ENCODE measurements around the gene TPRG1. TPM values are rescaled to one million over a fixed set of nuclear protein-coding genes. Genes with fewer than 3 reads are reported as not detected.

The TPRG1 gene
- total RNA-seq, 2 donors from 2014 or later = 6.0 to 14.7 TPM

- Mint-ChIP-seq H3K27ac (no peak overlapping the region), H3K4me1 (peaks cover 12% of the 10 kb centered on the region), H3K4me3 (no peak overlapping the region), H3K27me3 (no peaks in the 10 kb centered on the region), H3K9me3 (peaks cover 4% of the 10 kb centered on the region), H3K36me3 (ENCODE audit: low read depth) (no peaks in the 10 kb centered on the region)
- ATAC-seq (replicated peaks) = no peak
Measured at GRCh38 chr3:189294649-189295048, 122.9 kb downstream of the TPRG1 start.

- Mint-ChIP-seq H3K27ac (no peak overlapping the region), H3K36me3 (ENCODE audit: low read depth) (no peaks in the 10 kb centered on the region), H3K27me3 (no peaks in the 10 kb centered on the region), H3K9me3 (peaks cover 4% of the 10 kb centered on the region), H3K4me1 (peaks cover 11% of the 10 kb centered on the region), H3K4me3 (no peak overlapping the region)
- no peak for ATAC-seq (replicated peaks)
Measured at GRCh38 chr3:189295089-189295488, 123.3 kb downstream of the TPRG1 start.

GRCh38 chr3:189297932-189298331 lies 126.2 kb downstream of the TPRG1 start:
- ATAC-seq (replicated peaks) = no peak
- peaks cover 6% of the 10 kb centered on the region for H3K9me3 Mint-ChIP-seq
- no peaks in the 10 kb centered on the region for H3K27me3 Mint-ChIP-seq
- H3K4me1 Mint-ChIP-seq = peaks cover 12% of the 10 kb centered on the region
- H3K27ac Mint-ChIP-seq = no peak overlapping the region
- H3K36me3 Mint-ChIP-seq (ENCODE audit: low read depth) = no peaks in the 10 kb centered on the region
- H3K4me3 Mint-ChIP-seq = no peak overlapping the region

- Mint-ChIP-seq H3K4me3 (no peak overlapping the region), H3K4me1 (peaks cover 12% of the 10 kb centered on the region), H3K36me3 (ENCODE audit: low read depth) (no peaks in the 10 kb centered on the region), H3K27ac (peak overlapping the region; percentile 21), H3K9me3 (peaks cover 7% of the 10 kb centered on the region), H3K27me3 (no peaks in the 10 kb centered on the region)
- ATAC-seq (replicated peaks) = peak; percentile 97
Measured at GRCh38 chr3:189298469-189299375, 127.0 kb downstream of the TPRG1 start.

- no peaks in the 10 kb centered on the region for H3K27me3 Mint-ChIP-seq
- no peak for ATAC-seq (replicated peaks)
- H3K9me3 Mint-ChIP-seq = peaks cover 10% of the 10 kb centered on the region
- H3K4me3 Mint-ChIP-seq = no peak overlapping the region
- peaks cover 21% of the 10 kb centered on the region for H3K4me1 Mint-ChIP-seq
- H3K27ac Mint-ChIP-seq = no peak overlapping the region
- H3K36me3 Mint-ChIP-seq (ENCODE audit: low read depth) = no peaks in the 10 kb centered on the region
Measured at GRCh38 chr3:189300345-189300744, 128.6 kb downstream of the TPRG1 start.

GRCh38 chr3:189301479-189301878 lies 129.7 kb downstream of the TPRG1 start:
- Mint-ChIP-seq H3K9me3 (peaks cover 10% of the 10 kb centered on the region), H3K27me3 (no peaks in the 10 kb centered on the region), H3K4me3 (no peak overlapping the region), H3K4me1 (peaks cover 22% of the 10 kb centered on the region), H3K36me3 (ENCODE audit: low read depth) (no peaks in the 10 kb centered on the region), H3K27ac (peak overlapping the region; percentile 32)
- ATAC-seq (replicated peaks) = no peak

- Mint-ChIP-seq H3K4me1 (peaks cover 23% of the 10 kb centered on the region), H3K27me3 (no peaks in the 10 kb centered on the region), H3K4me3 (no peak overlapping the region), H3K36me3 (ENCODE audit: low read depth) (no peaks in the 10 kb centered on the region), H3K9me3 (peaks cover 10% of the 10 kb centered on the region), H3K27ac (peak overlapping the region; percentile 80)
- ATAC-seq (replicated peaks) = no peak
Measured at GRCh38 chr3:189303584-189303983, 131.8 kb downstream of the TPRG1 start.

GRCh38 chr3:189304465-189305351 lies 132.9 kb downstream of the TPRG1 start:
- H3K36me3 Mint-ChIP-seq (ENCODE audit: low read depth) = peaks cover under 1% of the 10 kb centered on the region
- peaks cover 10% of the 10 kb centered on the region for H3K9me3 Mint-ChIP-seq
- peak overlapping the region; percentile 80 for H3K27ac Mint-ChIP-seq
- no peaks in the 10 kb centered on the region for H3K27me3 Mint-ChIP-seq
- peak; percentile 46 for ATAC-seq (replicated peaks)
- H3K4me1 Mint-ChIP-seq = peaks cover 19% of the 10 kb centered on the region
- H3K4me3 Mint-ChIP-seq = peak overlapping the region; percentile 25

- peaks cover 6% of the 10 kb centered on the region for H3K36me3 Mint-ChIP-seq (ENCODE audit: low read depth)
- H3K27me3 Mint-ChIP-seq = no peaks in the 10 kb centered on the region
- peak overlapping the region; percentile 25 for H3K4me3 Mint-ChIP-seq
- H3K9me3 Mint-ChIP-seq = peaks cover 10% of the 10 kb centered on the region
- ATAC-seq (replicated peaks) = peak; percentile 77
- peaks cover 19% of the 10 kb centered on the region for H3K4me1 Mint-ChIP-seq
- peak overlapping the region; percentile 80 for H3K27ac Mint-ChIP-seq
Measured at GRCh38 chr3:189305412-189305811, 133.6 kb downstream of the TPRG1 start.

- peaks cover 4% of the 10 kb centered on the region for H3K9me3 Mint-ChIP-seq
- H3K27me3 Mint-ChIP-seq = no peaks in the 10 kb centered on the region
- peak overlapping the region; percentile 67 for H3K4me3 Mint-ChIP-seq
- peak; percentile 62 for ATAC-seq (replicated peaks)
- peaks cover 13% of the 10 kb centered on the region for H3K4me1 Mint-ChIP-seq
- H3K27ac Mint-ChIP-seq = peak overlapping the region; percentile 80
- H3K36me3 Mint-ChIP-seq (ENCODE audit: low read depth) = peaks cover 19% of the 10 kb centered on the region
Measured at GRCh38 chr3:189307963-189308362, 136.2 kb downstream of the TPRG1 start.

GRCh38 chr3:189308608-189309007 lies 136.8 kb downstream of the TPRG1 start:
- Mint-ChIP-seq H3K9me3 (peaks cover 5% of the 10 kb centered on the region), H3K27me3 (no peaks in the 10 kb centered on the region), H3K27ac (peak overlapping the region; percentile 80), H3K36me3 (ENCODE audit: low read depth) (peaks cover 20% of the 10 kb centered on the region), H3K4me3 (peak overlapping the region; percentile 67), H3K4me1 (peaks cover 13% of the 10 kb centered on the region)
- no peak for ATAC-seq (replicated peaks)

GRCh38 chr3:189309400-189309975 lies 137.7 kb downstream of the TPRG1 start:
- H3K27me3 Mint-ChIP-seq = no peaks in the 10 kb centered on the region
- H3K36me3 Mint-ChIP-seq (ENCODE audit: low read depth) = peaks cover 26% of the 10 kb centered on the region
- peak overlapping the region; percentile 67 for H3K4me3 Mint-ChIP-seq
- peak overlapping the region; percentile 80 for H3K27ac Mint-ChIP-seq
- ATAC-seq (replicated peaks) = no peak
- peaks cover 5% of the 10 kb centered on the region for H3K9me3 Mint-ChIP-seq
- peaks cover 13% of the 10 kb centered on the region for H3K4me1 Mint-ChIP-seq

GRCh38 chr3:189311521-189311920 lies 139.8 kb downstream of the TPRG1 start:
- peaks cover 7% of the 10 kb centered on the region for H3K4me1 Mint-ChIP-seq
- H3K27me3 Mint-ChIP-seq = no peaks in the 10 kb centered on the region
- H3K36me3 Mint-ChIP-seq (ENCODE audit: low read depth) = peaks cover 26% of the 10 kb centered on the region
- H3K4me3 Mint-ChIP-seq = peak overlapping the region; percentile 50
- H3K27ac Mint-ChIP-seq = no peak overlapping the region
- H3K9me3 Mint-ChIP-seq = peaks cover 5% of the 10 kb centered on the region
- no peak for ATAC-seq (replicated peaks)

GRCh38 chr3:189312866-189313265 lies 141.1 kb downstream of the TPRG1 start:
- peaks cover 26% of the 10 kb centered on the region for H3K36me3 Mint-ChIP-seq (ENCODE audit: low read depth)
- H3K4me3 Mint-ChIP-seq = no peak overlapping the region
- H3K4me1 Mint-ChIP-seq = peaks cover 3% of the 10 kb centered on the region
- no peak for ATAC-seq (replicated peaks)
- H3K27me3 Mint-ChIP-seq = no peaks in the 10 kb centered on the region
- H3K9me3 Mint-ChIP-seq = peaks cover 5% of the 10 kb centered on the region
- H3K27ac Mint-ChIP-seq = no peak overlapping the region

Data from activated T-helper 17 cell treated with anti-CD3 and anti-CD28 coated beads, Interleukin-2, amount 50 U/mL, for 72 hours (primary cell).